HG03103 (cell line): ENCODE results near the gene THSD4.

Source experiments
- ATAC-seq: cut with Tn5 transposase; IDR thresholded peaks from one replicate; pipeline ENCODE4 v1.9.1; 2021; ENCODE audit warnings: low read depth; ENCODE audit not compliant: unreplicated experiment

THSD4 gene

GRCh38 chr15:71180986-71181853 is 65.9 kb downstream of the THSD4 start:
- no peak for ATAC-seq

GRCh38 chr15:71182522-71182921 is 67.3 kb downstream of the THSD4 start:
- ATAC-seq, result no peak

GRCh38 chr15:71183063-71183462 is 67.8 kb downstream of the THSD4 start:
- no peak for ATAC-seq

GRCh38 chr15:71185706-71186105 is 70.4 kb downstream of the THSD4 start:
- no peak for ATAC-seq

- ATAC-seq, result no peak
These were observed 71.0 kb downstream of the THSD4 start for GRCh38 chr15:71186267-71186666.

- ATAC-seq, result no peak
These were observed 71.8 kb downstream of the THSD4 start for GRCh38 chr15:71187078-71187477.

- no peak for ATAC-seq
These were observed 72.3 kb downstream of the THSD4 start for GRCh38 chr15:71187526-71187925.

GRCh38 chr15:71189718-71190117 is 74.4 kb downstream of the THSD4 start:
- no peak for ATAC-seq

- no peak for ATAC-seq
These were observed 76.0 kb downstream of the THSD4 start for GRCh38 chr15:71191296-71191695.

GRCh38 chr15:71192816-71193215 is 77.5 kb downstream of the THSD4 start:
- no peak for ATAC-seq

- no peak for ATAC-seq
These were observed 79.0 kb downstream of the THSD4 start for GRCh38 chr15:71194286-71194685.

GRCh38 chr15:71195242-71195641 is 80.0 kb downstream of the THSD4 start:
- no peak for ATAC-seq

- ATAC-seq, result no peak
These were observed 82.3 kb downstream of the THSD4 start for GRCh38 chr15:71197620-71198019.

- no peak for ATAC-seq
These were observed 83.6 kb downstream of the THSD4 start for GRCh38 chr15:71198846-71199245.

GRCh38 chr15:71199384-71200351 is 84.4 kb downstream of the THSD4 start:
- no peak for ATAC-seq

- ATAC-seq, result no peak
These were observed 86.2 kb downstream of the THSD4 start for GRCh38 chr15:71201477-71201876.

- ATAC-seq, result no peak
These were observed 87.4 kb downstream of the THSD4 start for GRCh38 chr15:71202712-71203111.

GRCh38 chr15:71203586-71204474 is 88.6 kb downstream of the THSD4 start:
- ATAC-seq, result no peak

GRCh38 chr15:71207141-71207540 is 91.9 kb downstream of the THSD4 start:
- no peak for ATAC-seq

GRCh38 chr15:71212146-71212545 is 96.9 kb downstream of the THSD4 start:
- no peak for ATAC-seq
